HCT116 (cell line): ENCODE data around the gene HTT-AS. TPM values are rescaled to one million over a fixed set of nuclear protein-coding genes. Genes with fewer than 3 reads are reported as not detected.

Experiments used
- ATAC-seq: fragments of 200-7000 bp; cut with Tn5 transposase; 2 replicates; pipeline ENCODE4 v1.9.1; 2020; ENCODE audit warnings: mild to moderate bottlenecking, moderate library complexity
- BruUV-seq: library from RNA; stranded (reverse); fragments of 400-500 nt; replicated peaks from 2 replicates; lab custom pipeline; 2021; lab: Mats Ljungman, UMichigan
- CTCF ChIA-PET: fragments of 300-600 bp; sonication (Branson Sonifier 250); formaldehyde crosslinking; loops from one replicate; lab custom pipeline; 2021; ENCODE audit warnings: antibody characterized with exemption; lab: Charles Lee
- POLR2A ChIA-PET: fragments of 300-600, 350-600 bp; sonication (Branson Sonifier 250); formaldehyde crosslinking; loops from one replicate; lab custom pipeline; 2021; ENCODE audit warnings: antibody characterized with exemption; lab: Charles Lee
- RAD21 ChIA-PET, 2 experiments: fragments of 300-600 bp; sonication (Branson Sonifier 250); formaldehyde crosslinking; loops; one replicate each; lab custom pipeline; 2023; ENCODE audit warnings: low total read pairs in 2 of 2; ENCODE audit not compliant: uncharacterized antibody in 2 of 2, unreplicated experiment in 2 of 2, low non-redundant PET in 1 of 2; lab: Charles Lee
- DNase-seq: peaks from one replicate; pipeline ENCODE4 v3.0.0-alpha.2; 2010; ENCODE audit warnings: low read depth, low spot score
- H2AFZ ChIP-seq: fragments of 200-600 bp; shearing (Covaris generic), sonication (generic); 2 replicates; pipeline ENCODE4 v1.6.1; 2017; ENCODE audit warnings: low read depth, mixed run types, mixed read lengths, antibody characterized with exemption, low read length; ENCODE audit not compliant: poor library complexity, severe bottlenecking
- H3K27ac ChIP-seq: 2 replicates; pipeline ENCODE4 v1.5.1; 2012; ENCODE audit warnings: low read depth, low read length
- H3K27me3 ChIP-seq: fragments of 200-600 bp; sonication (generic); 2 replicates; pipeline ENCODE4 v1.6.1; 2016; ENCODE audit warnings: mixed run types, low read length, mixed read lengths; ENCODE audit not compliant: insufficient read depth
- H3K36me3 ChIP-seq, 2 experiments: fragments of 200-500 bp in 1 of 2; fragments of 200-600 bp in 1 of 2; sonication (Bioruptor generic) in 1 of 2; sonication (generic) in 1 of 2; 2 replicates each; pipeline versions ENCODE4 v1.5.1 to v1.6.1; 2014 to 2016; ENCODE audit warnings: low read length in 2 of 2, inconsistent platforms in 1 of 2, mixed read lengths in 1 of 2, mixed run types in 1 of 2; ENCODE audit not compliant: insufficient read depth in 2 of 2, control insufficient read depth in 1 of 2
- H3K4me1 ChIP-seq, 2 experiments: fragments of 200-600 bp in 1 of 2; sonication (generic) in 1 of 2; 2 replicates each; pipeline versions ENCODE4 v1.5.1 to v1.6.1; 2012 to 2017; ENCODE audit warnings: low read length in 2 of 2, inconsistent platforms in 1 of 2, mild to moderate bottlenecking in 1 of 2, mixed read lengths in 1 of 2, mixed run types in 1 of 2, moderate library complexity in 1 of 2; ENCODE audit not compliant: insufficient read depth in 2 of 2, control insufficient read depth in 1 of 2
- H3K4me2 ChIP-seq: fragments of 200-600 bp; sonication (generic); 2 replicates; pipeline ENCODE4 v1.6.1; 2017; ENCODE audit warnings: mixed run types, low read length, mixed read lengths
- H3K4me3 ChIP-seq, 2 experiments: fragments of 200-600 bp in 1 of 2; sonication (generic) in 1 of 2; replicated peaks in 1 of 2; 2 replicates each; pipeline ENCODE4 v1.5.1; 2011 to 2016; ENCODE audit warnings: low read length in 2 of 2, control low read depth in 1 of 2, low read depth in 1 of 2, mild to moderate bottlenecking in 1 of 2, mixed read lengths in 1 of 2, mixed run types in 1 of 2
- H3K79me2 ChIP-seq: fragments of 200-600 bp; sonication (generic); 2 replicates; pipeline ENCODE4 v1.6.1; 2017; ENCODE audit warnings: mild to moderate bottlenecking, mixed run types, low read length, moderate library complexity, mixed read lengths; ENCODE audit not compliant: insufficient read depth
- H3K9ac ChIP-seq: fragments of 200-600 bp; sonication (generic); 2 replicates; pipeline ENCODE4 v1.6.1; 2016; ENCODE audit warnings: low read length, mixed read lengths
- H3K9me2 ChIP-seq: fragments of 200-600 bp; sonication (generic), shearing (Covaris generic); 2 replicates; pipeline ENCODE4 v1.6.1; 2017; ENCODE audit warnings: mixed run types, mild to moderate bottlenecking, moderate library complexity; ENCODE audit not compliant: insufficient read depth
- H3K9me3 ChIP-seq, 2 experiments: fragments of 200-500 bp in 1 of 2; fragments of 200-600 bp in 1 of 2; sonication (Bioruptor generic) in 1 of 2; sonication (generic) in 1 of 2; 2 replicates each; pipeline ENCODE4 v1.6.1; 2014 to 2017; ENCODE audit warnings: low read length in 2 of 2, mixed read lengths in 2 of 2, inconsistent platforms in 1 of 2, low read depth in 1 of 2, mild to moderate bottlenecking in 1 of 2, mixed run types in 1 of 2, moderate library complexity in 1 of 2; ENCODE audit not compliant: control insufficient read depth in 1 of 2, insufficient read depth in 1 of 2
- H4K20me1 ChIP-seq: fragments of 200-600 bp; sonication (generic), shearing (Covaris generic); 2 replicates; pipeline ENCODE4 v1.6.1; 2017; ENCODE audit warnings: mixed run types, mild to moderate bottlenecking, moderate library complexity; ENCODE audit not compliant: insufficient read depth
- ATF3 ChIP-seq: IDR thresholded peaks from 2 replicates; pipeline ENCODE4 v1.6.1; 2012
- CBX3 ChIP-seq: IDR thresholded peaks from 2 replicates; pipeline ENCODE4 v1.6.1; 2012; ENCODE audit warnings: low read depth
- CEBPB ChIP-seq: IDR thresholded peaks from 2 replicates; pipeline ENCODE4 v1.6.1; 2012; ENCODE audit warnings: low read depth
- EGR1 ChIP-seq: IDR thresholded peaks from 2 replicates; pipeline ENCODE4 v1.6.1; 2012; ENCODE audit warnings: low read depth
- EZH2 ChIP-seq: fragments of 200-600 bp; sonication (generic); IDR thresholded peaks from 2 replicates; pipeline ENCODE4 v1.6.1; 2017; ENCODE audit warnings: antibody characterized with exemption, mixed run types
- EZH2phosphoT487 ChIP-seq: fragments of 200-600 bp; IDR thresholded peaks from 2 replicates; pipeline ENCODE4 v1.6.1; 2018; ENCODE audit warnings: antibody characterized with exemption, borderline replicate concordance
- FOSL1 ChIP-seq: IDR thresholded peaks from 2 replicates; pipeline ENCODE4 v1.6.1; 2012; ENCODE audit warnings: low read depth
- JUND ChIP-seq: IDR thresholded peaks from 2 replicates; pipeline ENCODE4 v1.6.1; 2012
- MAX ChIP-seq: IDR thresholded peaks from 2 replicates; pipeline ENCODE4 v1.6.1; 2012
- POLR2A ChIP-seq: IDR thresholded peaks from 2 replicates; pipeline ENCODE4 v1.7.0; 2011; ENCODE audit warnings: borderline replicate concordance; ENCODE audit not compliant: insufficient read depth, insufficient read length; ENCODE audit errors: extremely low read depth
- POLR2AphosphoS5 ChIP-seq: IDR thresholded peaks from 2 replicates; pipeline ENCODE4 v1.6.1; 2011; ENCODE audit warnings: mild to moderate bottlenecking, low read depth, low read length, moderate library complexity
- RAD21 ChIP-seq: IDR thresholded peaks from 2 replicates; pipeline ENCODE4 v1.6.1; 2012; ENCODE audit warnings: low read depth, mild to moderate bottlenecking
- SP1 ChIP-seq: IDR thresholded peaks from 2 replicates; pipeline ENCODE4 v1.6.1; 2012; ENCODE audit warnings: low read depth
- SRF ChIP-seq: IDR thresholded peaks from 2 replicates; pipeline ENCODE4 v1.6.1; 2012; ENCODE audit warnings: low read depth
- TCF7L2 ChIP-seq: IDR thresholded peaks from 2 replicates; pipeline ENCODE4 v1.7.0; 2011; ENCODE audit warnings: borderline replicate concordance, inconsistent platforms; ENCODE audit not compliant: insufficient read depth, insufficient read length; ENCODE audit errors: extremely low read depth
- ZFX ChIP-seq: fragments of 450-650 bp; IDR thresholded peaks from 2 replicates; pipeline ENCODE4 v1.6.1; 2017
- intact Hi-C: fragments of 100-400 bp; cut with micrococcal nuclease; formaldehyde crosslinking; loops from 2 replicates; pipeline ENCODE4 v1.10.0; 2022
- total RNA-seq: library from RNA; stranded (reverse); gene quantifications from one replicate; pipeline ENCODE4 v1.2.1, GENCODE V29; 2021; ENCODE audit not compliant: unreplicated experiment
- TF ChIP-seq, protein P1 (sequence below): IDR thresholded peaks from 2 replicates; pipeline ENCODE4 v1.6.1; 2011; ENCODE audit warnings: mild to moderate bottlenecking, low read length, moderate library complexity; ENCODE audit not compliant: insufficient replicate concordance; ENCODE audit errors: extremely low read depth
- TF ChIP-seq, protein P2 (sequence below), 3 experiments: fragments of 200-600 bp in 1 of 3; sonication (generic) in 1 of 3; IDR thresholded peaks in 2 of 3; conservative IDR thresholded peaks in 1 of 3; 2 replicates each; pipeline ENCODE4 v1.5.1; 2012 to 2017; ENCODE audit warnings: low read depth in 2 of 3, low read length in 2 of 3, antibody characterized with exemption in 1 of 3, borderline replicate concordance in 1 of 3, control low read depth in 1 of 3, mild to moderate bottlenecking in 1 of 3, mixed read lengths in 1 of 3, mixed run types in 1 of 3, moderate library complexity in 1 of 3; ENCODE audit not compliant: insufficient read depth in 1 of 3

The HTT-AS gene
- total RNA-seq, 1 experiment from 2014 or later = not detected

- H3K27ac ChIP-seq = no peak overlapping the region
- RAD21 ChIA-PET = no interaction called here
- ATAC-seq = no peak
- TF ChIP-seq, protein P1, sequence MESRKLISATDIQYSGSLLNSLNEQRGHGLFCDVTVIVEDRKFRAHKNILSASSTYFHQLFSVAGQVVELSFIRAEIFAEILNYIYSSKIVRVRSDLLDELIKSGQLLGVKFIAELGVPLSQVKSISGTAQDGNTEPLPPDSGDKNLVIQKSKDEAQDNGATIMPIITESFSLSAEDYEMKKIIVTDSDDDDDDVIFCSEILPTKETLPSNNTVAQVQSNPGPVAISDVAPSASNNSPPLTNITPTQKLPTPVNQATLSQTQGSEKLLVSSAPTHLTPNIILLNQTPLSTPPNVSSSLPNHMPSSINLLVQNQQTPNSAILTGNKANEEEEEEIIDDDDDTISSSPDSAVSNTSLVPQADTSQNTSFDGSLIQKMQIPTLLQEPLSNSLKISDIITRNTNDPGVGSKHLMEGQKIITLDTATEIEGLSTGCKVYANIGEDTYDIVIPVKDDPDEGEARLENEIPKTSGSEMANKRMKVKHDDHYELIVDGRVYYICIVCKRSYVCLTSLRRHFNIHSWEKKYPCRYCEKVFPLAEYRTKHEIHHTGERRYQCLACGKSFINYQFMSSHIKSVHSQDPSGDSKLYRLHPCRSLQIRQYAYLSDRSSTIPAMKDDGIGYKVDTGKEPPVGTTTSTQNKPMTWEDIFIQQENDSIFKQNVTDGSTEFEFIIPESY = no peak
- no peak for TF ChIP-seq FOSL1
- TF ChIP-seq SP1 = no peak
- TF ChIP-seq JUND = no peak
- TF ChIP-seq EZH2phosphoT487 = no peak
- no peak for TF ChIP-seq ATF3
- TF ChIP-seq CEBPB = no peak
- no peak for TF ChIP-seq TCF7L2
- TF ChIP-seq, protein P2, sequence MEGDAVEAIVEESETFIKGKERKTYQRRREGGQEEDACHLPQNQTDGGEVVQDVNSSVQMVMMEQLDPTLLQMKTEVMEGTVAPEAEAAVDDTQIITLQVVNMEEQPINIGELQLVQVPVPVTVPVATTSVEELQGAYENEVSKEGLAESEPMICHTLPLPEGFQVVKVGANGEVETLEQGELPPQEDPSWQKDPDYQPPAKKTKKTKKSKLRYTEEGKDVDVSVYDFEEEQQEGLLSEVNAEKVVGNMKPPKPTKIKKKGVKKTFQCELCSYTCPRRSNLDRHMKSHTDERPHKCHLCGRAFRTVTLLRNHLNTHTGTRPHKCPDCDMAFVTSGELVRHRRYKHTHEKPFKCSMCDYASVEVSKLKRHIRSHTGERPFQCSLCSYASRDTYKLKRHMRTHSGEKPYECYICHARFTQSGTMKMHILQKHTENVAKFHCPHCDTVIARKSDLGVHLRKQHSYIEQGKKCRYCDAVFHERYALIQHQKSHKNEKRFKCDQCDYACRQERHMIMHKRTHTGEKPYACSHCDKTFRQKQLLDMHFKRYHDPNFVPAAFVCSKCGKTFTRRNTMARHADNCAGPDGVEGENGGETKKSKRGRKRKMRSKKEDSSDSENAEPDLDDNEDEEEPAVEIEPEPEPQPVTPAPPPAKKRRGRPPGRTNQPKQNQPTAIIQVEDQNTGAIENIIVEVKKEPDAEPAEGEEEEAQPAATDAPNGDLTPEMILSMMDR (IDR thresholded peaks at IDR 0.05 in 2 of 3, conservative IDR thresholded peaks at IDR 0.05 in 1 of 3; ENCODE audit: borderline replicate concordance in 1 of 3, insufficient read depth in 1 of 3, low read depth in 2 of 3, low read length in 2 of 3) = no peak
- TF ChIP-seq EGR1 = no peak
- no peak for TF ChIP-seq RAD21
- TF ChIP-seq POLR2A = no peak
- TF ChIP-seq CBX3 = no peak
- no peak for TF ChIP-seq POLR2AphosphoS5
- TF ChIP-seq MAX = no peak
- no peak for TF ChIP-seq ZFX
- no peak for TF ChIP-seq EZH2
- no peak for TF ChIP-seq SRF
- TF ChIP-seq, all 23 proteins: peak for 0
- no peaks in the 10 kb centered on the region for H3K79me2 ChIP-seq
- CTCF ChIA-PET = no interaction called here
- DNase-seq = no peak
- no peaks in the 10 kb centered on the region for H3K27me3 ChIP-seq
- no peaks in the 10 kb centered on the region for H3K9me3 ChIP-seq
- no peak overlapping the region for H2AFZ ChIP-seq
- no peak overlapping the region for H3K4me2 ChIP-seq
- POLR2A ChIA-PET = no interaction called here
- no peaks in the 10 kb centered on the region for H3K9me2 ChIP-seq
- H4K20me1 ChIP-seq = no peaks in the 10 kb centered on the region
- no peaks in the 10 kb centered on the region for H3K36me3 ChIP-seq
- peaks cover 0 to 10% of the 10 kb centered on the region in 2 experiments; a peak in 2 of 4 replicates for H3K4me1 ChIP-seq
- intact Hi-C loops = no loop called here
- no TSS peak for BruUV-seq
- no peak overlapping the region for H3K4me3 ChIP-seq
- no peak overlapping the region for H3K9ac ChIP-seq
Observed at GRCh38 chr4:3041192-3042142, 32.9 kb downstream of the HTT-AS start.
